CD4-positive, CD25-positive, alpha-beta regulatory T cell (primary cell): ENCODE measurements around the gene CKB. TPM values are rescaled to one million over a fixed set of nuclear protein-coding genes. Genes with fewer than 3 reads are reported as not detected.
A peak's percentile ranks its signal among the peaks of the same experiment; 100 is the strongest.

Experiments
- ATAC-seq, 2 donors: fragments of 150-1000 bp; cut with Tn5 transposase; one replicate each; pipeline ENCODE4 v1.10.0; 2021; ENCODE audit warnings: low read depth in 2 of 2, moderate number of reproducible peaks in 2 of 2, moderate library complexity in 1 of 2
- DNase-seq, 3 donors: peaks; one replicate each; pipeline versions ENCODE4 v3.0.0 to v3.0.0-alpha.2; 2012 to 2022; ENCODE audit warnings: mixed read lengths in 1 of 3
- H3K27ac ChIP-seq: one replicate; pipeline ENCODE4 v1.7.0; 2013; ENCODE audit warnings: mild to moderate bottlenecking, low read length; ENCODE audit not compliant: insufficient read depth, poor library complexity, severe bottlenecking
- H3K27me3 ChIP-seq: one replicate; pipeline ENCODE4 v1.7.0; 2013; ENCODE audit warnings: low read length; ENCODE audit not compliant: control insufficient read depth, insufficient read depth
- H3K36me3 ChIP-seq: one replicate; pipeline ENCODE4 v1.7.0; 2013; ENCODE audit warnings: mild to moderate bottlenecking, low read length, moderate library complexity; ENCODE audit not compliant: control insufficient read depth, insufficient read depth
- H3K4me1 ChIP-seq: 2 replicates; pipeline ENCODE4 v1.7.0; 2013; ENCODE audit warnings: mild to moderate bottlenecking, low read length; ENCODE audit not compliant: insufficient read depth, control insufficient read depth, poor library complexity, severe bottlenecking
- H3K4me3 ChIP-seq: one replicate; pipeline ENCODE4 v1.7.0; 2013; ENCODE audit warnings: low read depth, mild to moderate bottlenecking, low read length, moderate library complexity
- H3K9me3 ChIP-seq, 2 experiments: 1 replicate in 1 of 2; 2 replicates in 1 of 2; pipeline ENCODE4 v1.7.0; 2013; ENCODE audit warnings: low read length in 2 of 2, mild to moderate bottlenecking in 1 of 2, moderate library complexity in 1 of 2; ENCODE audit not compliant: control insufficient read depth in 2 of 2
- H3K27ac Mint-ChIP-seq, 3 donors: one replicate each; pipeline ENCODE4 v1.8.0; 2020 to 2022; ENCODE audit warnings: mild to moderate bottlenecking in 3 of 3, mixed read lengths in 3 of 3, moderate library complexity in 2 of 3
- H3K27me3 Mint-ChIP-seq: one replicate; pipeline ENCODE4 v1.8.0; 2022; ENCODE audit warnings: mild to moderate bottlenecking, mixed read lengths
- H3K36me3 Mint-ChIP-seq: one replicate; pipeline ENCODE4 v1.8.0; 2020; ENCODE audit warnings: mixed read lengths
- H3K4me1 Mint-ChIP-seq, 4 donors: one replicate each; pipeline ENCODE4 v1.8.0; 2020 to 2022; ENCODE audit warnings: mixed read lengths in 4 of 4, mild to moderate bottlenecking in 1 of 4
- H3K4me3 Mint-ChIP-seq, 4 donors: one replicate each; pipeline ENCODE4 v1.8.0; 2020 to 2022; ENCODE audit warnings: mild to moderate bottlenecking in 4 of 4, mixed read lengths in 4 of 4, moderate library complexity in 3 of 4
- H3K9me3 Mint-ChIP-seq, 7 donors: one replicate each; pipeline ENCODE4 v1.8.0; 2020 to 2022; ENCODE audit warnings: mixed read lengths in 7 of 7, mild to moderate bottlenecking in 3 of 7, moderate library complexity in 2 of 7
- polyA plus RNA-seq, 4 donors: library from polyadenylated mRNA; unstranded; fragments of 300-500 nt; fragmentation: Illumina TruSeq; gene quantifications; one replicate each; pipeline ENCODE4 v1.2.3, GENCODE V29; 2021
- total RNA-seq: library from RNA; stranded (reverse); gene quantifications from one replicate; pipeline ENCODE4 v1.2.3, GENCODE V29; 2022

The CKB gene
- total and polyA plus RNA-seq, 5 donors from 2014 or later: 1.4 to 5.8 (median 1.7) TPM; not detected in 1

DNA sequence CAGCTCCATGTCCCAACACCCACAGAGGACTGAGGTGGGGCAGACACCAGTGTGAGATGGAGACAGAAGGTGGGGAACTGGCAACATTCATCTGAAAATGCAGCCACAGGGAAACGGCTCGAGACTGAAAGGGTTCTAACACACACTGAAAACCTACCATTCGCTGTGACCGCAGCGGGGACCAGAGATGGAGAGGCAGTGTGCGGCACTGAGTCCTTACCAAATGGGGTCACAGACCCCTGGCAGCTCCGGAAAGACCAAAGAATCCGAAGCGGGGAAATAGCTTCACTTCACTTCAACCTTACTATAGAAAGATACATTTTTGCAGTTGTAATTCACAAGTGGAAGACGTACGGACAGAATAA lies 30.2 kb upstream of the CKB start:
- Mint-ChIP-seq H3K9me3 (no peaks in the 10 kb centered on the region), H3K4me1 (peaks cover 0 to 27% (median 10%) of the 10 kb centered on the region in 4 donors), H3K36me3 (peaks cover 6% of the 10 kb centered on the region), H3K27ac (no peak overlapping the region), H3K27me3 (no peaks in the 10 kb centered on the region), H3K4me3 (no peak overlapping the region)
- ATAC-seq: no peak
- DNase-seq: no peak
- Histone ChIP-seq H3K27me3 (no peaks in the 10 kb centered on the region), H3K36me3 (peaks cover 16% of the 10 kb centered on the region), H3K4me3 (no peak overlapping the region), H3K4me1 (peaks cover 2% of the 10 kb centered on the region), H3K9me3 (no peaks in the 10 kb centered on the region), H3K27ac (no peak overlapping the region)

DNA sequence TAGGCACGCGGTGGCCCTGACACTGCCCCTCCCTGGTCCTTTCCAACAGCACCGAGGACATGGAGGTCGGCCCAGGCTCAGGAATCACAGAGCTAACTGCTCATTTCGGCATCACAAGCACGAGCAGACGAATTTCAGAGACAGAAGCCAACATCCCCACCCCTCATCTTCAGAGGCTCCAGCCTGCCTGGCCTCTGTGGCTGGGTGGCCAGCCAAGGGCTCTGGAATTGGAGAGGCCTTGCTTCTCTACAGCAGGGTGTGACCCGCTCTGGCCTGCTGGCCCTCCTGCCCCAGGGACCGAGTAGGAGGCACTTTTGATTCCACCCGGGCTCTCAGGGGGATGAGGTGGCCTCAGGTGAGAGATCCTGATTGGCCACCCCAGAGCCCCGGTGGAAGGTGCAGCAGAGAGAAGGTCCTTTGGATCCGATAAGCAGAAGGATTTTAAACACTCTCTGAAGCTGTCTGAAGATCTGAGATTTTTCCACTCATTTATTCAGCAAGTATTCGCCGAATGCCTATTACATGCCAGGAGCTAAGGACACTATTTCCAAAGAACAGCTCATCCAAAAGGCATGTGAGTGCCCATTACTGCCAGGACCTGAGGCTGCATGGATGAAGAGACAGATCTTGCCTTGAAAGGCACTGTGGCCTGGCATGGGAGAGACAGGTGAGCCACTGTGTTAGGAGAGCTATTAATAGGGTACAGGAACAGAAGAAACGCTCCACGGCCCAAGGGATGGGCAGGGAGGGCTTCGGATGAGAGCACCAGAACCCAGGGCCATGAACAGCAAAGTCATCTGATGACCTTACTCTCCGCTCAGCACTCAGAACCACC lies 29.6 kb upstream of the CKB start:
- DNase-seq (no peak), ATAC-seq (no peak)
- no peaks in the 10 kb centered on the region for H3K27me3 Mint-ChIP-seq
- H3K27ac Mint-ChIP-seq: peak overlapping the region in 1 of 3 donors; percentile 20
- no peak overlapping the region for H3K4me3 ChIP-seq
- peaks cover 0 to 22% (median 10%) of the 10 kb centered on the region in 4 donors for H3K4me1 Mint-ChIP-seq
- H3K36me3 Mint-ChIP-seq: peaks cover 6% of the 10 kb centered on the region
- H3K4me3 Mint-ChIP-seq: no peak overlapping the region
- H3K27ac ChIP-seq: no peak overlapping the region
- no peaks in the 10 kb centered on the region for H3K9me3 Mint-ChIP-seq
- no peaks in the 10 kb centered on the region for H3K9me3 ChIP-seq
- H3K27me3 ChIP-seq: no peaks in the 10 kb centered on the region
- peaks cover 11% of the 10 kb centered on the region for H3K36me3 ChIP-seq
- no peaks in the 10 kb centered on the region for H3K4me1 ChIP-seq

- Mint-ChIP-seq H3K9me3 (no peaks in the 10 kb centered on the region), H3K4me3 (no peak overlapping the region), H3K27ac (no peak overlapping the region), H3K36me3 (peaks cover 6% of the 10 kb centered on the region), H3K4me1 (peaks cover 0 to 17% (median 8%) of the 10 kb centered on the region in 4 donors), H3K27me3 (no peaks in the 10 kb centered on the region)
- H3K27me3 ChIP-seq: no peaks in the 10 kb centered on the region
- H3K4me3 ChIP-seq: no peak overlapping the region
- peaks cover 5% of the 10 kb centered on the region for H3K36me3 ChIP-seq
- H3K4me1 ChIP-seq: no peaks in the 10 kb centered on the region
- ATAC-seq: no peak
- no peaks in the 10 kb centered on the region for H3K9me3 ChIP-seq
- no peak overlapping the region for H3K27ac ChIP-seq
- DNase-seq: no peak
Measured at GRCh38 chr14:103551338-103551762, 28.7 kb upstream of the CKB start.

- DNase-seq (no peak), ATAC-seq (no peak)
- Mint-ChIP-seq H3K36me3 (peaks cover 6% of the 10 kb centered on the region), H3K4me1 (peaks cover 0 to 15% (median 8%) of the 10 kb centered on the region in 4 donors), H3K4me3 (no peak overlapping the region), H3K27me3 (no peaks in the 10 kb centered on the region), H3K27ac (no peak overlapping the region), H3K9me3 (no peaks in the 10 kb centered on the region)
- no peaks in the 10 kb centered on the region for H3K9me3 ChIP-seq
- peaks cover 5% of the 10 kb centered on the region for H3K36me3 ChIP-seq
- H3K27me3 ChIP-seq: no peaks in the 10 kb centered on the region
- no peak overlapping the region for H3K27ac ChIP-seq
- H3K4me1 ChIP-seq: no peaks in the 10 kb centered on the region
- no peak overlapping the region for H3K4me3 ChIP-seq
Measured at GRCh38 chr14:103550451-103551337, 28.1 kb upstream of the CKB start.

GRCh38 chr14:103549361-103550311 lies 27.0 kb upstream of the CKB start:
- H3K9me3 ChIP-seq: no peaks in the 10 kb centered on the region
- H3K27me3 Mint-ChIP-seq: no peaks in the 10 kb centered on the region
- H3K27ac ChIP-seq: no peak overlapping the region
- H3K9me3 Mint-ChIP-seq: no peaks in the 10 kb centered on the region
- ATAC-seq (no peak), DNase-seq (no peak)
- peaks cover 3% of the 10 kb centered on the region for H3K36me3 Mint-ChIP-seq
- H3K4me1 ChIP-seq: no peaks in the 10 kb centered on the region
- peaks cover 2% of the 10 kb centered on the region for H3K36me3 ChIP-seq
- no peaks in the 10 kb centered on the region for H3K27me3 ChIP-seq
- H3K4me3 Mint-ChIP-seq: no peak overlapping the region
- no peak overlapping the region for H3K27ac Mint-ChIP-seq
- H3K4me3 ChIP-seq: no peak overlapping the region
- H3K4me1 Mint-ChIP-seq: peaks cover 0 to 6% (median 2%) of the 10 kb centered on the region in 4 donors

DNA sequence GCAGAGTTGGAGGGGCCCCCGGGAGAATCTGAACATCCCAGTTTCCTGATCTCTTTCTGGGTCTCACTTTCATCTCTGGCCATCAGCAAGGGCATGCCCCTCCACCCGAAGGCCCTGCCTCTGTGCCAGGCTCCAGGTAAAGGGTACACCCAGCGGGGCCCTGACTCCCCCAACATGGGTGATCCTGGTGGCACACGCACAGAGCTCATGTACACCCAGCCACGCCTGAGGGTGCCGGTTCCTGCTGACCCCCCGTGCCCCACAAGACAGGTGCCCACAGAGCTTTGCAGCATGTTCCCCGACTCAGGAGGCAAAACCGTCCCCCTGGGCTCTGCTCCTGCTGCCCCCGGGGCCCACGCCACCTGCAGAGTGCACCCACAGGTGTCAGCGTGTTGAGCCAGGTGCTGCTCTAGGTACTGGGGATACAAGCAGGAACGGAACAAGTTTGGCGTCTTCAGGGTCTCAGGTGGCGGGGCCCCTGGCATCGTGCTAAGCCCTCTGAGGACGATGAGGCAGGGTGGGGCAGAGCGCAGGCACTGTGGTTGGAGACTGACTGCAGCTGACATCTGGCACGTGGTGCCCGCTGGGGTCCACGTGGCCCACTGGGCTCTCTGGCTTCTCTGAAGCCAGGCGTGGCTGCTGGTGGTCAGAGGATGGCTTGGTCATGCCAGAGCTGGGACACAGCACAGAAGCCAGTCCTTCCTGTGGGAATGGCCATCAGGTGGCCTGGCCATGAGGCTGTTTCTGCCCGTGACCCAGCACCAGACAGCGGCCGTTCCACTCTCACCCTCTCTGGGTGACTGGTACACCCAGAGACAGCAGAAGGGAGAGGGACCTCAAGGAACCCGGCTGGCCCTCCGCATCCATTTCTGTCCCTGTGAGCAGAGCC lies 26.1 kb upstream of the CKB start:
- Histone ChIP-seq H3K27ac (no peak overlapping the region), H3K4me1 (no peaks in the 10 kb centered on the region), H3K36me3 (no peaks in the 10 kb centered on the region), H3K9me3 (no peaks in the 10 kb centered on the region), H3K27me3 (no peaks in the 10 kb centered on the region), H3K4me3 (no peak overlapping the region)
- no peak overlapping the region for H3K4me3 Mint-ChIP-seq
- H3K27me3 Mint-ChIP-seq: no peaks in the 10 kb centered on the region
- no peaks in the 10 kb centered on the region for H3K9me3 Mint-ChIP-seq
- no peak for DNase-seq
- H3K4me1 Mint-ChIP-seq: peaks cover 0 to 6% (median 1%) of the 10 kb centered on the region in 4 donors
- ATAC-seq: no peak
- H3K36me3 Mint-ChIP-seq: peaks cover 3% of the 10 kb centered on the region
- no peak overlapping the region for H3K27ac Mint-ChIP-seq
